Panc1 (cell line): ENCODE data around the gene OSER1.

Experiments used
- POLR2AphosphoS5 ChIP-seq: IDR thresholded peaks from 2 replicates; pipeline ENCODE4 v1.6.1; 2012; ENCODE audit warnings: mild to moderate bottlenecking, low read depth, low read length, moderate library complexity
- TF ChIP-seq, protein P1 (sequence below): fragments of 450-650 bp; IDR thresholded peaks from 2 replicates; pipeline ENCODE4 v1.5.1; 2017; ENCODE audit warnings: mild to moderate bottlenecking
- TF ChIP-seq, protein P2 (sequence below), 2 experiments: IDR thresholded peaks; 2 replicates each; pipeline ENCODE4 v1.6.1; 2011 to 2012; ENCODE audit warnings: low read depth in 2 of 2, control low read depth in 1 of 2, low read length in 1 of 2, mild to moderate bottlenecking in 1 of 2, moderate library complexity in 1 of 2; ENCODE audit not compliant: insufficient read depth in 1 of 2

DNA sequence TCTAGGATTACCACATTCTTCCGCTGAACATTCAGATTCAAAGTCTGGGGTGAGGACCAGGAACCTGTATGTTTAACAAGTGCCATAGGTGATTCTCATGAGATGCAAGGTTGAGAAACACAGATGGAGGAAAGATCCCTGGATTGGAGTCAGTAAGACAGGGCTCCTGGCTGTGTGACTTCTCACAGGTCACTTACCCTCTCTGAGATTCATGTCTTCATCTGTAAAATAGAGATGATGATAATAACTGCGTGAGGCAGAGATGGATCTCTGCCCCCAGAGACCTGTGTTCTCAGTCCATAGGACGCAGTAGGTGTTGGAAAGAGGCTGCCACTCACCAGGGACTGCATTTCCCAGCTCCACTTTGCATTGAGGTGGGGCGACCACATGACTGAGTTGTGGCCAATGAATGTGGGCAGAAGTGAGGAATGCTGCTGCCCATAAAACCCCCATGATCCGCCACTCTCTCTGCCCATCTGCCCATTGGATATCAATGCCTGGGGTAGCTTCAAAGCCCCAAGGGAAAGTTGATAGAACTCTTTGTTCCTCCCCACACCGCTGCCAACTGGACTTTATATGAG lies 23.0 kb upstream of the OSER1 start:
- TF ChIP-seq, protein P1, sequence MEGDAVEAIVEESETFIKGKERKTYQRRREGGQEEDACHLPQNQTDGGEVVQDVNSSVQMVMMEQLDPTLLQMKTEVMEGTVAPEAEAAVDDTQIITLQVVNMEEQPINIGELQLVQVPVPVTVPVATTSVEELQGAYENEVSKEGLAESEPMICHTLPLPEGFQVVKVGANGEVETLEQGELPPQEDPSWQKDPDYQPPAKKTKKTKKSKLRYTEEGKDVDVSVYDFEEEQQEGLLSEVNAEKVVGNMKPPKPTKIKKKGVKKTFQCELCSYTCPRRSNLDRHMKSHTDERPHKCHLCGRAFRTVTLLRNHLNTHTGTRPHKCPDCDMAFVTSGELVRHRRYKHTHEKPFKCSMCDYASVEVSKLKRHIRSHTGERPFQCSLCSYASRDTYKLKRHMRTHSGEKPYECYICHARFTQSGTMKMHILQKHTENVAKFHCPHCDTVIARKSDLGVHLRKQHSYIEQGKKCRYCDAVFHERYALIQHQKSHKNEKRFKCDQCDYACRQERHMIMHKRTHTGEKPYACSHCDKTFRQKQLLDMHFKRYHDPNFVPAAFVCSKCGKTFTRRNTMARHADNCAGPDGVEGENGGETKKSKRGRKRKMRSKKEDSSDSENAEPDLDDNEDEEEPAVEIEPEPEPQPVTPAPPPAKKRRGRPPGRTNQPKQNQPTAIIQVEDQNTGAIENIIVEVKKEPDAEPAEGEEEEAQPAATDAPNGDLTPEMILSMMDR, result no peak
- no peak for TF ChIP-seq POLR2AphosphoS5
- TF ChIP-seq, protein P2, sequence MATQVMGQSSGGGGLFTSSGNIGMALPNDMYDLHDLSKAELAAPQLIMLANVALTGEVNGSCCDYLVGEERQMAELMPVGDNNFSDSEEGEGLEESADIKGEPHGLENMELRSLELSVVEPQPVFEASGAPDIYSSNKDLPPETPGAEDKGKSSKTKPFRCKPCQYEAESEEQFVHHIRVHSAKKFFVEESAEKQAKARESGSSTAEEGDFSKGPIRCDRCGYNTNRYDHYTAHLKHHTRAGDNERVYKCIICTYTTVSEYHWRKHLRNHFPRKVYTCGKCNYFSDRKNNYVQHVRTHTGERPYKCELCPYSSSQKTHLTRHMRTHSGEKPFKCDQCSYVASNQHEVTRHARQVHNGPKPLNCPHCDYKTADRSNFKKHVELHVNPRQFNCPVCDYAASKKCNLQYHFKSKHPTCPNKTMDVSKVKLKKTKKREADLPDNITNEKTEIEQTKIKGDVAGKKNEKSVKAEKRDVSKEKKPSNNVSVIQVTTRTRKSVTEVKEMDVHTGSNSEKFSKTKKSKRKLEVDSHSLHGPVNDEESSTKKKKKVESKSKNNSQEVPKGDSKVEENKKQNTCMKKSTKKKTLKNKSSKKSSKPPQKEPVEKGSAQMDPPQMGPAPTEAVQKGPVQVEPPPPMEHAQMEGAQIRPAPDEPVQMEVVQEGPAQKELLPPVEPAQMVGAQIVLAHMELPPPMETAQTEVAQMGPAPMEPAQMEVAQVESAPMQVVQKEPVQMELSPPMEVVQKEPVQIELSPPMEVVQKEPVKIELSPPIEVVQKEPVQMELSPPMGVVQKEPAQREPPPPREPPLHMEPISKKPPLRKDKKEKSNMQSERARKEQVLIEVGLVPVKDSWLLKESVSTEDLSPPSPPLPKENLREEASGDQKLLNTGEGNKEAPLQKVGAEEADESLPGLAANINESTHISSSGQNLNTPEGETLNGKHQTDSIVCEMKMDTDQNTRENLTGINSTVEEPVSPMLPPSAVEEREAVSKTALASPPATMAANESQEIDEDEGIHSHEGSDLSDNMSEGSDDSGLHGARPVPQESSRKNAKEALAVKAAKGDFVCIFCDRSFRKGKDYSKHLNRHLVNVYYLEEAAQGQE (IDR thresholded peaks at IDR 0.05; ENCODE audit: insufficient read depth in 1 of 2, low read depth in 2 of 2, low read length in 1 of 2), result no peak
